Heart right ventricle (tissue), 16 donors: Measurements from ENCODE around the gene AK6. TPM values are rescaled to one million over a fixed set of nuclear protein-coding genes. Genes with fewer than 3 reads are reported as not detected.

ENCODE experiments used
- ATAC-seq, 8 donors: fragments of 200-7000 bp; cut with Tn5 transposase; one replicate each; pipeline ENCODE4 v1.9.1; 2020; ENCODE audit warnings: mild to moderate bottlenecking in 8 of 8, moderate library complexity in 8 of 8, moderate number of reproducible peaks in 1 of 8
- DNase-seq, 2 donors: peaks; one replicate each; pipeline ENCODE4 v3.0.0-alpha.2; 2020
- H3K27ac ChIP-seq, 10 donors: fragments of 200-600 bp; sonication (generic) in 2 of 10; one replicate each; pipeline versions ENCODE4 v1.5.0 to v1.8.0; 2020 to 2022; ENCODE audit warnings: mild to moderate bottlenecking in 3 of 10
- H3K27me3 ChIP-seq, 7 donors: fragments of 200-600 bp; one replicate each; pipeline ENCODE4 v1.8.0; 2021 to 2022; ENCODE audit warnings: mild to moderate bottlenecking in 2 of 7
- H3K36me3 ChIP-seq, 9 donors: fragments of 200-600 bp; sonication (generic) in 1 of 9; one replicate each; pipeline versions ENCODE4 v1.5.0 to v1.8.0; 2020 to 2022; ENCODE audit warnings: mild to moderate bottlenecking in 2 of 9
- H3K4me1 ChIP-seq, 9 donors: fragments of 200-600 bp; sonication (generic) in 1 of 9; one replicate each; pipeline versions ENCODE4 v1.5.0 to v1.8.0; 2020 to 2022; ENCODE audit warnings: mild to moderate bottlenecking in 4 of 9
- H3K4me3 ChIP-seq, 10 donors: fragments of 200-600 bp; sonication (generic) in 2 of 10; one replicate each; pipeline versions ENCODE4 v1.5.0 to v1.8.0; 2020 to 2022; ENCODE audit warnings: mild to moderate bottlenecking in 7 of 10, moderate library complexity in 2 of 10
- H3K9me3 ChIP-seq, 11 donors: fragments of 200-600 bp in 10 of 11; sonication (generic) in 2 of 11; one replicate each; pipeline versions ENCODE4 v1.5.0 to v1.8.0; 2013 to 2022; ENCODE audit warnings: mild to moderate bottlenecking in 2 of 11, control low read depth in 1 of 11, moderate library complexity in 1 of 11
- WGBS, 2 donors: extraction: QIAGEN DNeasy Blood & Tissue Kit; methylation state at CpG; one replicate each; pipeline ENCODE4 v1.1.7; 2013; ENCODE audit warnings: inconsistent platforms in 1 of 2; 5-methylcytosine and 5-hydroxymethylcytosine counted together
- intact Hi-C, 10 donors: fragments of 100-400 bp; cut with DNase I; formaldehyde crosslinking; loops; one replicate each; pipeline versions ENCODE4 v1.11.1 to v1.14.2; 2022
- polyA plus RNA-seq, 2 donors: library from polyadenylated mRNA; stranded (reverse); fragments of 200-250 nt; gene quantifications; one replicate each; pipeline ENCODE4 v1.2.3, GENCODE V29; 2013
- total RNA-seq, 10 donors: library from RNA; stranded (reverse); fragmentation: NEBNext Ultra II Directional in 3 of 10; extraction: Animal tissue kit (Norgen Biotek cat#: 25700) in 3 of 10; gene quantifications; one replicate each; pipeline versions ENCODE4 v1.2.1 to v1.2.4, GENCODE V29; 2021 to 2023
- TF ChIP-seq, protein P1 (sequence below), 9 donors: fragments of 200-600 bp; sonication (generic) in 2 of 9; IDR thresholded peaks; one replicate each; pipeline versions ENCODE4 v1.5.0 to v1.8.0; 2021 to 2022; ENCODE audit warnings: antibody characterized with exemption in 9 of 9, mild to moderate bottlenecking in 5 of 9, moderate library complexity in 1 of 9
- donor health status: Arrhythmogenic right ventricular cardiomyopathy.
- donor health status: ischemic (EF 13 %, LVEDD 7.1; RV severe dilation, severe dysfunction).
- donor health status: healthy with polysubstance abuse.
- donor health status: DM: no; HTN: yes; CAD: no.
- donor health status: DM: no; HTN: no; CAD: no.
- donor health status: ischemic (EF 25% LVEDD 6.9; RV normal size, moderate dysfunction).
- donor health status: ischemic (EF 25% LVEDD 5.7; RV mildly dilated, moderate dysfunction).
- donor health status: healthy.
- donor health status: DM: yes; HTN: yes; CAD: no.
- donor health status: Ischemic cardiomyopathy.
- donor health status: ischemic (EF 35%, LVEDD 5.7; RV mildly dilated, moderate dysfunction).
- donor health status: nonischemic (EF 11% LVEDD 7.7; RV severe dilation, severe dysfunction).
- donor health status: DM: yes; HTN: yes; CAD: no.
- donor health status: PGD.
- donor health status: ischemic (EF 29% LVEDD 5.4; RV normal size, mild dysfunction).
- donor health status: nonischemic (EF 23%, LVEDD 6.1; RV moderate dilation, normal function).

The AK6 gene
- total and polyA plus RNA-seq, 12 donors = 20.8 to 65.6 (median 33.0) TPM

DNA sequence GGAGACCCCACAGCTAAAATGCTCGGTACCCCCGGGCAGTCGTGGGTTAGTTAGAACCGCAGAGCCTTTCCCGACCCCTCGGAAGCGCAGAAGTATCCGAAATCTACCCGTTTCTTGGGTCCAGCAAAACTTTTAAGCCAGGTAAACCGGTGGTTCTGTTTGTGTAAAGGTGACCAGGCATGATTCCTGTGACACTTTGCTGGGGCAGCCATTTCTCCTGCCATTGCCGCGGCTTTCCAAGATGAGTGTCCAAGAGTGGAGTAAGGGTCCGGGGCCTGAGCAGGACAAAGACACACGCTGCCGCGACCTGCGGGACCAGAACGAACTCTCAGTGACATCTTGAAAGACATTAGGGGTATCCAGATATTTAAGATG is 46.3 kb upstream of the AK6 start:
- intact Hi-C loops = no loop called here
- H3K27me3 ChIP-seq = peaks cover 0 to 12% (median 0%) of the 10 kb centered on the region in 7 donors
- 52 to 64% methylated on average over 18 of the region's 18 CpGs for WGBS, 2 donors
- TF ChIP-seq, protein P1, sequence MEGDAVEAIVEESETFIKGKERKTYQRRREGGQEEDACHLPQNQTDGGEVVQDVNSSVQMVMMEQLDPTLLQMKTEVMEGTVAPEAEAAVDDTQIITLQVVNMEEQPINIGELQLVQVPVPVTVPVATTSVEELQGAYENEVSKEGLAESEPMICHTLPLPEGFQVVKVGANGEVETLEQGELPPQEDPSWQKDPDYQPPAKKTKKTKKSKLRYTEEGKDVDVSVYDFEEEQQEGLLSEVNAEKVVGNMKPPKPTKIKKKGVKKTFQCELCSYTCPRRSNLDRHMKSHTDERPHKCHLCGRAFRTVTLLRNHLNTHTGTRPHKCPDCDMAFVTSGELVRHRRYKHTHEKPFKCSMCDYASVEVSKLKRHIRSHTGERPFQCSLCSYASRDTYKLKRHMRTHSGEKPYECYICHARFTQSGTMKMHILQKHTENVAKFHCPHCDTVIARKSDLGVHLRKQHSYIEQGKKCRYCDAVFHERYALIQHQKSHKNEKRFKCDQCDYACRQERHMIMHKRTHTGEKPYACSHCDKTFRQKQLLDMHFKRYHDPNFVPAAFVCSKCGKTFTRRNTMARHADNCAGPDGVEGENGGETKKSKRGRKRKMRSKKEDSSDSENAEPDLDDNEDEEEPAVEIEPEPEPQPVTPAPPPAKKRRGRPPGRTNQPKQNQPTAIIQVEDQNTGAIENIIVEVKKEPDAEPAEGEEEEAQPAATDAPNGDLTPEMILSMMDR (IDR thresholded peaks at IDR 0.05) = no peak
- H3K36me3 ChIP-seq = peaks cover 0 to 43% (median 8%) of the 10 kb centered on the region in 9 donors
- DNase-seq (no peak), ATAC-seq (peak in 1 of 8 donors; percentile 10)
- no peaks in the 10 kb centered on the region for H3K9me3 ChIP-seq
- H3K27ac ChIP-seq = no peak overlapping the region
- peaks cover 0 to 11% (median 0%) of the 10 kb centered on the region in 9 donors for H3K4me1 ChIP-seq
- H3K4me3 ChIP-seq = peak overlapping the region in 9 of 10 donors; percentile 39 to 69 (median 61)

DNA sequence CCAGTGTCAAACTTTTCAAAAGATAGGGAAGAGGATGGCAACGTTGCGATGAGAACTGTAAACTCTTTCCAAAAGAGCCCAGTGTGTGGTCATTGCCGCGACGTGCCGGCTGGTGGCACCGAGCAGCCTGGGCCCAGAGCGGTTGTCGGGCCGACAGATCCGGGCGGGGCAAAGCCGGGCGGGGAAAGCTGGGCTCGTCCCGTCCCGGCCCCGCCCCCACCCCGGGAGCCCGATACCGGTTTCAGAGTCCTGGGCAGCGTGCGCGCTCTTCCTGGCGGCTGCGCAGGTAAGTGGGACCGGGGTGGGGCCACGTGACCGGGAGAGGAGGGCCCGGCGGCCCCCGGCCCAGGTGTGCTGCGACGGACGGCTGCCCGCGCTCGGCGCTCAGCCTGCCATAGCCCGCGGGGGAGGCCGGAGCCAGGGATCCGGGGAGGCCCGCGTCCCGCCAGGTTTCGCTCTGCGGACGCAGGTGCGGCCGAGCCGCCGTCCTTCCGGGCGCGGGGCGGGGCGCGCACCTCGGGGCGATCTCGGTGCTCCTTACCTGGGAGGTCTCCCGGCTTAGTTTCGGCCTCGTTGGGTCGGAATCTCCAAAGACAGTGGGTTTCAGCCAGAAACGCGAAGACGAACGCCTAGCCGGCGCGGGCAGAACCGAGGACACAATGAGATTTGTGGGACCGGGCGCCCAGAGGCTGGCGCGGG is 45.7 kb upstream of the AK6 start, which contains the start of gene MARVELD2:
MARVELD2 (plus strand) TSS at position 232 of the 699 bp plus-strand sequence. CDS start 4,270 bp downstream, outside the sequence.
- Histone ChIP-seq H3K27me3 (peaks cover 0 to 12% (median 0%) of the 10 kb centered on the region in 7 donors), H3K4me3 (peak within 1 kb of the TSS in 9 of 10 donors; percentile 39 to 69 (median 61)), H3K4me1 (peaks cover 0 to 11% (median 0%) of the 10 kb centered on the region in 9 donors), H3K27ac (no peak within 1 kb of the TSS), H3K36me3 (peaks cover 0 to 49% (median 8%) of the 10 kb centered on the region in 9 donors), H3K9me3 (no peaks in the 10 kb centered on the region)
- DNase-seq (peak; percentile 49 to 69), ATAC-seq (peak; percentile 82 to 97 (median 92))
- WGBS, 2 donors = 12 to 27% methylated on average over 66 to 78 of the region's 78 CpGs
- TF ChIP-seq, protein P1 (IDR thresholded peaks at IDR 0.05) = peak in 5 of 9 donors; percentile 27 to 42 (median 35)
- intact Hi-C loops = no loop called here

GRCh38 chr5:69404659-69405330 is 35.5 kb upstream of the AK6 start:
- TF ChIP-seq, protein P1 (IDR thresholded peaks at IDR 0.05) = no peak
- 88 to 93% methylated on average over 15 of the region's 15 CpGs for WGBS, 2 donors
- Histone ChIP-seq H3K4me1 (no peaks in the 10 kb centered on the region), H3K4me3 (no peak overlapping the region), H3K27me3 (no peaks in the 10 kb centered on the region), H3K9me3 (peaks cover 0 to 9% (median 0%) of the 10 kb centered on the region in 11 donors), H3K27ac (no peak overlapping the region), H3K36me3 (peaks cover 0 to 100% (median 30%) of the 10 kb centered on the region in 9 donors)
- no peak for DNase-seq
- intact Hi-C loops = no loop called here
- ATAC-seq = no peak

DNA sequence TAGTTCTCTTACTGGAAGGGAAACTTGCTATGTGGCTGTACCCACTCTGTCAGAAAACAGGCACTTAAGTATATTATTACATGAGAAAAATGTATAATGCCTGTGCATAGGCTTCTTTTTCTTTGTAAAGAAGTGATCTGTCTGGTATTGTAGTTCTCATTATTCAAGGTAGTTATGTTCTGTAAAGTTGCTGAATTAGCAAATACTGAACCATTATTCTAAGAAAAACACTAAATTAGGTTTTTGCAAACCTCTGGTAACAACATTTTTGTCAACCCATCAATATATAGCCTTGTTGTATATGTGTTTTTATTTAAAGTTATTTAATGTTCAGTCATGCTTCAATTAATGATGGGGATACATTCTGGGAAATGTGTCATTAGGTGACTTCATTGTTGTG is 9.1 kb upstream of the AK6 start:
- Histone ChIP-seq H3K4me3 (no peak overlapping the region), H3K36me3 (peaks cover 0 to 95% (median 45%) of the 10 kb centered on the region in 9 donors), H3K27ac (no peak overlapping the region), H3K4me1 (no peaks in the 10 kb centered on the region), H3K9me3 (no peaks in the 10 kb centered on the region), H3K27me3 (no peaks in the 10 kb centered on the region)
- DNase-seq (no peak), ATAC-seq (no peak)
- TF ChIP-seq, protein P1 (IDR thresholded peaks at IDR 0.05) = no peak
- intact Hi-C loops = no loop called here
